Body of pancreas (tissue), 4 donors: Measurements from ENCODE around the gene CALHM4. TPM values are rescaled to one million over a fixed set of nuclear protein-coding genes. Genes with fewer than 3 reads are reported as not detected.

ENCODE experiments used
- ATAC-seq: fragments of 150-250 bp; one replicate; pipeline ENCODE4 v1.9.1; 2016
- DNase-seq, 4 donors: peaks; one replicate each; pipeline ENCODE4 v3.0.0-alpha.2; 2019
- H3K27ac ChIP-seq, 4 donors: fragments of 200-600 bp; sonication (generic); 1 replicate in 3 of 4; 2 replicates in 1 of 4; pipeline versions ENCODE4 v1.5.1 to v1.6.1; 2016 to 2019; ENCODE audit warnings: mild to moderate bottlenecking in 1 of 4, mixed read lengths in 1 of 4, moderate library complexity in 1 of 4
- H3K27me3 ChIP-seq, 2 donors: fragments of 200-600 bp; sonication (generic); one replicate each; pipeline ENCODE4 v1.6.0; 2016; ENCODE audit warnings: mild to moderate bottlenecking in 1 of 2
- H3K36me3 ChIP-seq, 2 donors: fragments of 200-600 bp; sonication (generic); replicated peaks in 1 of 2; 2 replicates each; pipeline ENCODE4 v1.5.1; 2016; ENCODE audit warnings: low read depth in 2 of 2; ENCODE audit not compliant: insufficient read depth in 1 of 2
- H3K4me1 ChIP-seq: fragments of 200-600 bp; sonication (generic); one replicate; pipeline ENCODE4 v1.6.0; 2016
- H3K4me3 ChIP-seq, 2 donors: fragments of 200-600 bp; sonication (generic); 1 replicate in 1 of 2; 2 replicates in 1 of 2; pipeline ENCODE4 v1.5.1; 2016 to 2019
- H3K9me3 ChIP-seq, 3 donors: fragments of 200-600 bp; sonication (generic); 1 replicate in 2 of 3; 2 replicates in 1 of 3; pipeline ENCODE4 v1.5.1; 2016
- CTCF ChIP-seq, 7 experiments: fragments of 450-650 bp in 4 of 7; fragments of 200-600 bp in 3 of 7; sonication (generic) in 3 of 7; IDR thresholded peaks; one replicate each; pipeline ENCODE4 v1.5.1; 2016 to 2019; ENCODE audit warnings: antibody characterized with exemption in 7 of 7
- POLR2A ChIP-seq, 3 donors: fragments of 450-650 bp; IDR thresholded peaks; one replicate each; pipeline ENCODE4 v1.6.1; 2016; ENCODE audit warnings: antibody characterized with exemption in 3 of 3, mild to moderate bottlenecking in 2 of 3
- WGBS, 2 donors: methylation state at CpG; one replicate each; pipeline ENCODE4 v1.1.5; 2017; 5-methylcytosine and 5-hydroxymethylcytosine counted together
- intact Hi-C: fragments of 100-400 bp; cut with DNase I; formaldehyde crosslinking; loops from one replicate; pipeline ENCODE4 v1.15.1; 2023
- total RNA-seq, 2 donors: library from RNA; depleted of rRNA; stranded (reverse); fragments of >200 nt; gene quantifications; one replicate each; pipeline ENCODE4 v1.1.0, GENCODE V29; 2016

The CALHM4 gene
- total RNA-seq, 2 donors from 2014 or later: not detected

- Histone ChIP-seq H3K4me1 (no peaks in the 10 kb centered on the region), H3K4me3 (no peak overlapping the region), H3K9me3 (no peaks in the 10 kb centered on the region), H3K36me3 (no peaks in the 10 kb centered on the region), H3K27me3 (peaks cover 0 to 3% of the 10 kb centered on the region in 2 donors), H3K27ac (no peak overlapping the region)
- ATAC-seq (no peak), DNase-seq (no peak)
- no peak for TF ChIP-seq CTCF (IDR thresholded peaks at IDR 0.05)
- no peak for TF ChIP-seq POLR2A (IDR thresholded peaks at IDR 0.05)
- intact Hi-C loops: no loop called here
These were observed 18.4 kb upstream of the CALHM4 start for GRCh38 chr6:116535109-116535508.

GRCh38 chr6:116536216-116536621 lies 17.3 kb upstream of the CALHM4 start:
- Histone ChIP-seq H3K27ac (no peak overlapping the region), H3K9me3 (no peaks in the 10 kb centered on the region), H3K27me3 (peaks cover 0 to 3% of the 10 kb centered on the region in 2 donors), H3K4me1 (no peaks in the 10 kb centered on the region), H3K36me3 (no peaks in the 10 kb centered on the region), H3K4me3 (no peak overlapping the region)
- intact Hi-C loops: no loop called here
- TF ChIP-seq POLR2A (IDR thresholded peaks at IDR 0.05): no peak
- peak in 6 of 7 experiments; percentile 60 to 91 (median 64) for TF ChIP-seq CTCF (IDR thresholded peaks at IDR 0.05)
- WGBS, 2 donors: 3 to 13% methylated on average over 4 of the region's 4 CpGs
- peak in 2 of 4 donors; percentile 23 to 44 for DNase-seq
- peak; percentile 58 for ATAC-seq

- ATAC-seq (no peak), DNase-seq (no peak)
- H3K36me3 ChIP-seq: no peaks in the 10 kb centered on the region
- H3K9me3 ChIP-seq: no peaks in the 10 kb centered on the region
- no peaks in the 10 kb centered on the region for H3K27me3 ChIP-seq
- intact Hi-C loops: no loop called here
- no peak overlapping the region for H3K27ac ChIP-seq
- no peaks in the 10 kb centered on the region for H3K4me1 ChIP-seq
- TF ChIP-seq POLR2A (IDR thresholded peaks at IDR 0.05) (no peak), CTCF (IDR thresholded peaks at IDR 0.05) (no peak)
- H3K4me3 ChIP-seq: no peak overlapping the region
These were observed 11.1 kb upstream of the CALHM4 start for GRCh38 chr6:116542426-116542825.

DNA sequence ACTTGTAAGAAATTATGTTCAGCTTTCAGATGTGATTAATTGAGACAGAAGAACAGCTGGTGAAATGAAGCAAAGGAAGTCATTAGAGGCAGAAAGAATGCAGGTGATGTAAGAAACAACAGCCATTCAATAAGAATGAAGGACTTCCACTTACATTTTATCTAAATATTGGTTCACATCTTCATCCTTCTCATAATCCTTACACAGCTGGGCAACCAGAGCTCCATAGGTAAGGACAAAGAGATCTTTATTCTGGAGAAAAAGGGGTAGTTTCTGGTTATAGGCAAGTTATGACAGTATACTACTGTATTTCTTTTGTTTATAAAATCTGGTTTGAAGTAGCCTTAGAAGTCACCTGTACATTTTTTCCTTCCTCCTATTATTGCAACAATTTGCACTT lies 10.4 kb upstream of the CALHM4 start:
- no peak for ATAC-seq
- no peak for DNase-seq
- Histone ChIP-seq H3K4me3 (no peak overlapping the region), H3K9me3 (no peaks in the 10 kb centered on the region), H3K27me3 (no peaks in the 10 kb centered on the region), H3K27ac (no peak overlapping the region), H3K36me3 (no peaks in the 10 kb centered on the region), H3K4me1 (no peaks in the 10 kb centered on the region)
- intact Hi-C loops: no loop called here
- no peak for TF ChIP-seq CTCF (IDR thresholded peaks at IDR 0.05)
- no peak for TF ChIP-seq POLR2A (IDR thresholded peaks at IDR 0.05)

DNA sequence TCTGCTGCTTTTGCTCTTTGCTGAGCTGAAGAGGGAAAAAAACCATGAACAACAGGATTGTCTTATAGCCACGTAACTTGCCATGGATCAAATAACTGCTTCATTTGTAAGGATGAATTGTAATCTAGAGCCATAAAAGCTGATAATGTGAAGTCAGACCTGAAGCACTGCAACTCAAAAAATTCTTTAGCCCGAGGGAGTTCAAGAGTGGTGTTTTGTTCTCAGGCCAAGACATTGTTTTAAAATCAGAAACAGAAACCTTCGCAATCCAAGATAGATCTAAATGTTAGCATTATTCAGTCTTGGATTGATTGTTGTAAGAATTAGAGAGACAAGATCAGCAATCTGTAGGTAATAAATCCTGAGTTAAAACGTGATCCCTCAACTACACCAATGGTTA lies 7.9 kb upstream of the CALHM4 start, which contains the start of gene TRAPPC3L:
TRAPPC3L (minus strand) TSS at position 34 of the 400 bp plus-strand sequence. CDS start 170 bp downstream, outside the sequence.
- Histone ChIP-seq H3K9me3 (no peaks in the 10 kb centered on the region), H3K4me3 (no peak within 1 kb of the TSS), H3K27me3 (no peaks in the 10 kb centered on the region), H3K27ac (no peak within 1 kb of the TSS), H3K4me1 (no peaks in the 10 kb centered on the region), H3K36me3 (no peaks in the 10 kb centered on the region)
- 50 to 54% methylated on average over 4 of the region's 4 CpGs for WGBS, 2 donors
- TF ChIP-seq POLR2A (IDR thresholded peaks at IDR 0.05): no peak
- no peak for TF ChIP-seq CTCF (IDR thresholded peaks at IDR 0.05)
- ATAC-seq (no peak), DNase-seq (no peak)
- intact Hi-C loops: no loop called here
